Left ventricle myocardium superior (tissue), 1 donor: ENCODE measurements around the gene ARHGAP10. TPM values are rescaled to one million over a fixed set of nuclear protein-coding genes. Genes with fewer than 3 reads are reported as not detected.

Experiments
- ATAC-seq: fragments of 200-7000 bp; cut with Tn5 transposase; one replicate; pipeline ENCODE4 v1.9.1; 2020; ENCODE audit warnings: mild to moderate bottlenecking, moderate library complexity
- DNase-seq: peaks from one replicate; pipeline ENCODE4 v3.0.0-alpha.2; 2020
- intact Hi-C: fragments of 100-400 bp; cut with micrococcal nuclease; formaldehyde crosslinking; loops from one replicate; pipeline ENCODE4 v1.11.0; 2022
- total RNA-seq: library from RNA; stranded (reverse); fragmentation: NEBNext Ultra II Directional; extraction: Animal tissue kit (Norgen Biotek cat#: 25700); gene quantifications from one replicate; pipeline ENCODE4 v1.2.1, GENCODE V29; 2021
- donor health status: DM: no; HTN: yes; CAD: no; lungs with severe emphysema.

The ARHGAP10 gene
- total RNA-seq, 1 donor from 2014 or later = 69.2 TPM

- intact Hi-C loops = no loop called here
- ATAC-seq = no peak
- no peak for DNase-seq
Measured at GRCh38 chr4:147814376-147814775, 82.5 kb downstream of the ARHGAP10 start.

- intact Hi-C loops = no loop called here
- ATAC-seq (no peak), DNase-seq (no peak)
Measured at GRCh38 chr4:147815741-147816140, 83.9 kb downstream of the ARHGAP10 start.

- peak; percentile 45 for DNase-seq
- ATAC-seq = peak; percentile 86
- intact Hi-C loops = no loop called here
Measured at GRCh38 chr4:147816382-147817254, 84.7 kb downstream of the ARHGAP10 start.

- no peak for DNase-seq
- intact Hi-C loops = no loop called here
- no peak for ATAC-seq
Measured at GRCh38 chr4:147820975-147821374, 89.1 kb downstream of the ARHGAP10 start.

GRCh38 chr4:147821555-147821954, 89.7 kb downstream of the ARHGAP10 start:
- peak; percentile 8 for ATAC-seq
- intact Hi-C loops = no loop called here
- no peak for DNase-seq

GRCh38 chr4:147822128-147822527, 90.2 kb downstream of the ARHGAP10 start:
- DNase-seq = peak; percentile 88
- ATAC-seq = peak; percentile 81
- intact Hi-C loops = no loop called here

- no peak for DNase-seq
- ATAC-seq = no peak
- intact Hi-C loops = no loop called here
Measured at GRCh38 chr4:147823130-147823529, 91.2 kb downstream of the ARHGAP10 start.

- DNase-seq = no peak
- intact Hi-C loops = no loop called here
- no peak for ATAC-seq
Measured at GRCh38 chr4:147824316-147824715, 92.4 kb downstream of the ARHGAP10 start.

GRCh38 chr4:147824884-147825283, 93.0 kb downstream of the ARHGAP10 start:
- intact Hi-C loops = no loop called here
- DNase-seq (no peak), ATAC-seq (no peak)

- intact Hi-C loops = no loop called here
- ATAC-seq = peak; percentile 43
- peak; percentile 78 for DNase-seq
Measured at GRCh38 chr4:147825451-147826287, 93.8 kb downstream of the ARHGAP10 start.

- ATAC-seq (peak; percentile 6), DNase-seq (no peak)
- intact Hi-C loops = no loop called here
Measured at GRCh38 chr4:147826288-147826646, 94.4 kb downstream of the ARHGAP10 start.

GRCh38 chr4:147828331-147828905, 96.5 kb downstream of the ARHGAP10 start:
- ATAC-seq = no peak
- intact Hi-C loops = no loop called here
- DNase-seq = no peak

- ATAC-seq (peak; percentile 84), DNase-seq (peak; percentile 57)
- intact Hi-C loops = no loop called here
Measured at GRCh38 chr4:147829401-147830101, 97.7 kb downstream of the ARHGAP10 start.

GRCh38 chr4:147830102-147830463, 98.2 kb downstream of the ARHGAP10 start:
- DNase-seq (no peak), ATAC-seq (peak; percentile 15)
- intact Hi-C loops = no loop called here

- ATAC-seq (peak; percentile 12), DNase-seq (no peak)
- intact Hi-C loops = no loop called here
Measured at GRCh38 chr4:147830987-147831386, 99.1 kb downstream of the ARHGAP10 start.

GRCh38 chr4:147831551-147832171, 99.8 kb downstream of the ARHGAP10 start:
- DNase-seq = no peak
- intact Hi-C loops = no loop called here
- peak; percentile 51 for ATAC-seq

GRCh38 chr4:147833254-147833653, 101.4 kb downstream of the ARHGAP10 start:
- intact Hi-C loops = no loop called here
- ATAC-seq (no peak), DNase-seq (no peak)

GRCh38 chr4:147833741-147834140, 101.9 kb downstream of the ARHGAP10 start:
- intact Hi-C loops = no loop called here
- ATAC-seq = no peak
- DNase-seq = no peak

- DNase-seq (no peak), ATAC-seq (no peak)
- intact Hi-C loops = no loop called here
Measured at GRCh38 chr4:147834480-147834879, 102.6 kb downstream of the ARHGAP10 start.
